CD4-positive, alpha-beta T cell treated with Interleukin-12 subunit alpha and Interleukin-12 subunit beta, for 1 hour (primary cell): ENCODE measurements around the gene NTN5.

Experiments
- DNase-seq: peaks from one replicate; pipeline ENCODE4 v3.0.0-alpha.2; 2020

NTN5 gene

GRCh38 chr19:48611872-48612271, 60.9 kb downstream of the NTN5 start:
- no peak for DNase-seq
